ENCODE results near the gene EZH2.

EZH2 gene

DNA sequence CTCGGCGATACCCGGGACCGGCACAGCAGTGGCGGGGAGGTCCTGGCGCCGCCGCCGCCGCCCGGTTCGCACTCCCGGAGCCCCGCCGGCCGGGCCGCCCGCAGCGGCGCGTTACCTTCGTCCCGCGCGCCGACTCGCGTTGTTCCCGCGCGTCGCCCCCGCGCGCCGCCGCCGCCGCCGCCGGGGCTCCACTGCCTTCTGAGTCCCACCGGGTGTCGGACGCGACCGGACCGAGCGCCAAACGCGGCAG lies at the start of gene EZH2:
Gene EZH2, minus strand, starts transcription at position 243 of the 250 bp plus-strand sequence. CDS start 36,993 bp downstream, outside the sequence.
- no peak for DNase-seq (ENCODE audit: low read depth, low spot score)

DNA sequence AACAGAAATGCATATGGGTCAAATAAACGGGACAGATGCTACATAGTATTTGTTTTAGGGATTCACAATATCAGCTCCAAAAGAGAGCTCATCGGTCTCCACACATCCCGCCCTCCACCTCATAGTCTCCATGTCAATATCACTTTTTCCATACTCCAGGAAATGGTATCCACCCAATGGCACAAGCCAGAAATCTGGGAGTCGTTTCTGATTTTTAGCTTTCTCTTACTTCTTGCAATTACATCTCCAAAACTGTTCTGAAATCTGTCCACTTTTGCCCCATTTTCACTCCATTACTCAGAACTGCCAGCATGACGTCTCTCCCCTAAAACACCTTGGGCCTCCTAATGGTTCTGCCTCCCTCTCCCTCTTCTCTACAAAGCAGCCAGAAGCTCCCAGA lies 47.4 kb upstream of the EZH2 start:
- no peak for DNase-seq (ENCODE audit: low read depth, low spot score)

- no peak for DNase-seq (ENCODE audit: low read depth, low spot score)
Measured at GRCh38 chr7:148930335-148930734, 46.2 kb upstream of the EZH2 start.

- no peak for DNase-seq (ENCODE audit: low read depth, low spot score)
Measured at GRCh38 chr7:148929176-148929575, 45.1 kb upstream of the EZH2 start.

GRCh38 chr7:148927123-148928045 lies 43.3 kb upstream of the EZH2 start:
- DNase-seq (ENCODE audit: low read depth, low spot score), result no peak

- DNase-seq (ENCODE audit: low read depth, low spot score), result no peak
Measured at GRCh38 chr7:148925836-148926235, 41.7 kb upstream of the EZH2 start.

DNA sequence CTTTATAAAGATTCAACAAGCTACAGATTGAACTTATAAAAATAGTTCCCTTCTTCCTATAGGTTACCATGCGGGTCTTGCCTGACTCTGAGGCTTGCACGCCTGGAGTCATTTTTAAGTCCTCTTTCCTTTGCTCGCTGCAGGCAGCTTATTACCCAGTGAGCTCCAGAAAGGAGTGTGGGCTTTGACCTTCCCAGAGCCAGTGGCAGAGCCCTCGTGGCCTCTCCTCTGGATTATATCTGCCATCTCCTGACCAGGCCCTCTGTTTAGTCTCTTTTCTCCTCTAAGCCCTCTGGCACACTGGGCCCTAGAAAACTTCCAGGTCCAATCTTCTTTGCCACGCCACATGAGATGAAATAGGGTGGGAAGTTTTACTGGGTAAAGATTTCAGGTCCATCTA lies 39.9 kb upstream of the EZH2 start:
- DNase-seq (ENCODE audit: low read depth, low spot score), result no peak

DNA sequence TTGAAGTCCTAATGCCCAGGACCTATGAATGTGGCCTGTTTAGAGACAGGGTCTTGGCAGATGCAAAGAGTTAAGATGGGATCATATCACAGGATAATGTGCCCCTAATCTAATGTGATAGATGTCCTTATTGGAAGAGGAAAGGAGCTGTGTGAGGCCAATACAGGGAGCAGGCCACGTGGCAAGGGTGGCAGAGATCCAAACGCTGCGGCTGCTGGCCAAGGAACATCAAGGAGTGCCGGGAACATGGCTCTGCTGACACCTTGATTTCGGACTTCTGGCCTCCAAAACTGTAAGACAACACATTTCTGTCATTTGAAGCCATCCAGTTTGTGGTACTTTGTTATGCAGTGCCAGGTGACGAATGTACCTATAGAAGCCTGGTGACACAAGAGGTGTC lies 37.7 kb upstream of the EZH2 start:
- DNase-seq (ENCODE audit: low read depth, low spot score), result no peak

- no peak for DNase-seq (ENCODE audit: low read depth, low spot score)
Measured at GRCh38 chr7:148921189-148921588, 37.1 kb upstream of the EZH2 start.

DNA sequence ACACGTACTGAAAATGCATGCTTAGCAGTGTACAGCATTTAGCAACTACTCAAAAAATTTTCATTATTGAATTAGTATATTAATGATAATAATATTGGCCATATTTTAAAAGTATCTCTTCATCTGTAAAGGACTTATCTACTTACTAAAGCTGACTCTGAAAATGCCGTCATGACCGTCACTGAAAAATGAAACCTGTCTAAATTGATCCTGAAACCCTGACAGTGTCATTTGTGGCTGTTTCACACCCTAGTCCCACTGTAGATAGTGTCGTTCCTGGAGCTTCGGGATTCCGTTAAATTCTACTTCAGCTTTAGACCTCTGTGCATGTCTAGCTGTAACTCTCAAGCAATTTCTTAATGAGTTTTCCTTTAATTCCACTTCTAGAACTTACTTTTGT lies 35.8 kb upstream of the EZH2 start:
- no peak for DNase-seq (ENCODE audit: low read depth, low spot score)

- DNase-seq (ENCODE audit: low read depth, low spot score), result no peak
Measured at GRCh38 chr7:148918058-148918596, 34.0 kb upstream of the EZH2 start.

DNA sequence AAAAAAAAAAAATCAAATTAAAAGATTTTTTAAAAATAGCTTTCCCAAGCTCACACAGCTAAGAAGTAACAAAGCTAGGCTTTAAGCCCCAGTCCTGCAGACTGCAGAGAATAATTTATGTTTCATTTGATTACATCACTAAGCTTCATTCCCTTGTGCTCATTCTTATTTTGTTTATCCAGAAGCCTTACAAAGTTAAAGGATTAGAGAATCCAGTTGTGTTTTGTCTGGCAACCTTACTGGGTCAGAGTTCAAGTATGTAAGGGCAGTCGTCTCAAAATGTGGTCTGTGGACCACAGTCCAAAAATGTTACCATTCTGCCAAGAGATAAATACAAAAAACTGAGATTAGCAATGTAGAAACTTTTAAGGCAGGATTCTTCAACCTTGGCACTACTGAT lies 32.1 kb upstream of the EZH2 start:
- DNase-seq (ENCODE audit: low read depth, low spot score), result no peak

DNA sequence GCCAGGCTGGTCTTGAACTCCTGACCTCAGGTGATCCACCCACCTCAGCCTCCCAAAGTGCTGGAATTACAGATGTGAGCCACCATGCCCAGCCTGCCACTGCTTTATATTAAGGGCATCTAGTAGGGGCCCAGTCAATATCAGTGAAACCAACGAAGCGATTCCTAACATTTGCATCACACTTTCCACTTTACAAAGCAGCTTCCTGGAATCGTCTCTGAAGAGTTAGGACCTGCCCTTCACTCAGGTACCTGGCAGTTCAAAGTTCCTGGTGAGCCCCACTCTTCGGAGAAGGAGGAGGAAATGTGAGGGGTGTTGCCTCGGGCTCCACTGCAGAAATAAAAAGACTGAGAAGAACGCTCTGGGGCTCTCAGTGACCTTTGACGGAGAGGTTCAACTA lies 31.1 kb upstream of the EZH2 start:
- no peak for DNase-seq (ENCODE audit: low read depth, low spot score)

- DNase-seq (ENCODE audit: low read depth, low spot score), result no peak
Measured at GRCh38 chr7:148914208-148914777, 30.2 kb upstream of the EZH2 start.

GRCh38 chr7:148912758-148913541 lies 28.9 kb upstream of the EZH2 start:
- no peak for DNase-seq (ENCODE audit: low read depth, low spot score)

GRCh38 chr7:148912151-148912550 lies 28.1 kb upstream of the EZH2 start:
- no peak for DNase-seq (ENCODE audit: low read depth, low spot score)

GRCh38 chr7:148911626-148912025 lies 27.5 kb upstream of the EZH2 start:
- DNase-seq (ENCODE audit: low read depth, low spot score), result no peak

- no peak for DNase-seq (ENCODE audit: low read depth, low spot score)
Measured at GRCh38 chr7:148909568-148909967, 25.5 kb upstream of the EZH2 start.

GRCh38 chr7:148906707-148907498 lies 22.8 kb upstream of the EZH2 start:
- DNase-seq (ENCODE audit: low read depth, low spot score), result no peak

DNA sequence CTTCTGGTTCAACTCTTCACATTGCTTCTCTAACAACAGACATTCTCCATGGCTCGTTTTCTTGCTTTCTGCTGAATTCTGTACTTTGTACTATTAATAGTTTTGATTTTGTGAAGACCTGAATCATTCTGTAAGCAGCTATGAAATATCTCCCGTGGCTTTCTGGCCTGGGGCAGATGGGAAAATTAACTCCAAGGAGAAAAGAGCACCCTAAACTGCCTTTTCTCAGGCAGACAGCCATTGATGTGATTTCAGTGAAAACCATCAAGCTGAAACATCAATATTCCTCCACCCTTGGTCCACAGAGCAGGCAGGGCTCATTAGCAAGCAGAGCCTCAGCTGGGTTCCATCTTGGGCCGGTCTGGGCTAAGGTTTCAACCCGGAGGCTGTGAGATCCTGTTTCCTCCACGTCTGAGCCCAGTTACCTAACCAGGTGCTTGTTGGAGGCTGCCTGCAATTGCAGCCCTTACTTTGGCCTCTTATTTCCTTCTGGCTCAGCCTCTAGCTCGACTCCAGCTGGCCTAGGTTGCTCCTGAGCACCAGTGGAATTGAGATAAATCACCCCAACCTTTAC lies 21.1 kb upstream of the EZH2 start:
- DNase-seq (ENCODE audit: low read depth, low spot score), result no peak

DNA sequence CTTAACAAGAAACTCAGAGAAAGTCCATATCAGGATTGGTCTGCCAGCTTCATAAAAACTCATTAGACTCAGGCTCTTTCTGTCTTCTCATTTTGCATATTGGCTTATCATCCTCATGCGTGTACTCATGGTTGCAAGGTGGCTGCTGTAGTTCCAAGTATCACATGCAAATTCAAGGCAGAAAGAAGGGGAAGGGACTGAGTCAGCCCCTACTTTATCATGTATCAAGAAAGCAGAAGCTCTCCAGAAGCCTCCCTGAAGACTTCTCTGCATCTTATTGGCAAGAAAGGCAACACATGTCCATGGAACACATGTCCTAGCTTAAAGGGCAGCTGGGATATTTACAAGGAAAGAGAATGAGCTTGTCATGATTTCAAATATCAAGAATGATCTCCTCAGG lies 19.4 kb upstream of the EZH2 start:
- no peak for DNase-seq (ENCODE audit: low read depth, low spot score)
